Measurements from ENCODE around the gene GRM7.

GRCh38 chr3:7160689-7161088 lies 299.8 kb downstream of the GRM7 start:
- TF ChIP-seq POLR2A (IDR thresholded peaks at IDR 0.05) (no peak), EP300 (IDR thresholded peaks at IDR 0.05) (no peak)
